Measurements from ENCODE around the gene FKBP1B. TPM values are rescaled to one million over a fixed set of nuclear protein-coding genes. Genes with fewer than 3 reads are reported as not detected.

Gene FKBP1B
- total RNA-seq, 1 experiment from 2014 or later = 2.1 TPM

GRCh38 chr2:24046930-24047702 is 2.4 kb upstream of the FKBP1B start, which contains the start of gene WDCP:
TSS of gene WDCP (minus strand) at chr2:24047391. CDS start at chr2:24039494, 7,897 bp downstream.
- Histone ChIP-seq H3K9ac (ENCODE audit: low read length) (peak within 1 kb of the TSS; percentile 79), H3K9me3 (ENCODE audit: low read length) (no peaks in the 10 kb centered on the region), H2AFZ (ENCODE audit: low read length) (peak within 1 kb of the TSS; percentile 100), H3K79me2 (ENCODE audit: low read length) (peaks cover 33% of the 10 kb centered on the region), H3K27me3 (ENCODE audit: low read length) (no peaks in the 10 kb centered on the region), H3K9me2 (replicated peaks; ENCODE audit: low read length) (no peaks in the 10 kb centered on the region), H3K4me3 (ENCODE audit: low read length) (peak within 1 kb of the TSS; percentile 91), H3K4me1 (ENCODE audit: insufficient read depth, low read length) (peaks cover 11% of the 10 kb centered on the region), H3K27ac (ENCODE audit: low read length) (no peak within 1 kb of the TSS), H3F3A (ENCODE audit: low read length, unreplicated experiment) (no peaks in the 10 kb centered on the region), H3K4me2 (ENCODE audit: low read length) (peak within 1 kb of the TSS; percentile 87), H4K20me1 (ENCODE audit: low read length) (no peaks in the 10 kb centered on the region), H3K36me3 (ENCODE audit: low read depth, low read length) (no peaks in the 10 kb centered on the region)
- ATAC-seq (peak; percentile 99), DNase-seq (peak; percentile 98)
- TF ChIP-seq EZH2 (IDR thresholded peaks at IDR 0.05; ENCODE audit: low read length, unreplicated experiment) (no peak), EZH2phosphoT487 (IDR thresholded peaks at IDR 0.05; ENCODE audit: borderline replicate concordance, low read length) (no peak), CTCF (conservative IDR thresholded peaks at IDR 0.05; ENCODE audit: low read depth, low read length) (no peak)
- TSS peak; percentile 61 for BruUV-seq (replicated peaks)
- intact Hi-C loops (cut with micrococcal nuclease) = loop anchor here (1.0 kb wide), 3 partner anchors 29 to 59 kb away; partner anchors contain the start of gene SF3B6
- CTCF ChIA-PET = interaction anchor here (0.6 kb wide), 1 partner anchor 30 kb away, joined by 3 read pairs; no protein-coding TSS in a partner anchor
- POLR2A ChIA-PET (ENCODE audit: unreplicated experiment) = interaction anchor here (0.6 to 0.8 kb wide), 4 partner anchors 32 to 611 kb away, joined by 3 to 5 read pairs (median 4); partner anchors contain the start of gene ATAD2B

- ChIA-PET POLR2A (ENCODE audit: unreplicated experiment) (interaction anchor here (0.6 to 0.8 kb wide), 3 partner anchors 32 to 611 kb away, joined by 3 to 4 read pairs (median 3); partner anchors contain the start of gene ATAD2B), CTCF (interaction anchor here (0.6 kb wide), 1 partner anchor 29 kb away, joined by 3 read pairs; no protein-coding TSS in a partner anchor)
- BruUV-seq (replicated peaks) = TSS peak; percentile 94
- TF ChIP-seq EZH2phosphoT487 (IDR thresholded peaks at IDR 0.05; ENCODE audit: borderline replicate concordance, low read length) = no peak
- TF ChIP-seq CTCF (conservative IDR thresholded peaks at IDR 0.05; ENCODE audit: low read depth, low read length) = no peak
- no peak for TF ChIP-seq EZH2 (IDR thresholded peaks at IDR 0.05; ENCODE audit: low read length, unreplicated experiment)
- Histone ChIP-seq H3K9me2 (replicated peaks; ENCODE audit: low read length) (no peaks in the 10 kb centered on the region), H3K4me3 (ENCODE audit: low read length) (peak overlapping the region; percentile 91; the same call in 1 of the 2 replicates), H3K4me2 (ENCODE audit: low read length) (peak overlapping the region; percentile 81), H3F3A (ENCODE audit: low read length, unreplicated experiment) (no peaks in the 10 kb centered on the region), H3K4me1 (ENCODE audit: insufficient read depth, low read length) (peaks cover 11% of the 10 kb centered on the region), H2AFZ (ENCODE audit: low read length) (peak overlapping the region; percentile 100), H3K27me3 (ENCODE audit: low read length) (no peaks in the 10 kb centered on the region), H3K79me2 (ENCODE audit: low read length) (peaks cover 33% of the 10 kb centered on the region), H3K9me3 (ENCODE audit: low read length) (no peaks in the 10 kb centered on the region), H3K27ac (ENCODE audit: low read length) (no peak overlapping the region), H3K36me3 (ENCODE audit: low read depth, low read length) (no peaks in the 10 kb centered on the region), H4K20me1 (ENCODE audit: low read length) (no peaks in the 10 kb centered on the region), H3K9ac (ENCODE audit: low read length) (peak overlapping the region; percentile 40; the same call in 1 of the 2 replicates)
- ATAC-seq (peak; percentile 7), DNase-seq (no peak)
- intact Hi-C loops (cut with micrococcal nuclease) = loop anchor here (1.0 kb wide), 3 partner anchors 29 to 59 kb away; partner anchors contain the start of gene SF3B6
Observed at GRCh38 chr2:24047703-24048033, 1.9 kb upstream of the FKBP1B start.

Data from PC-3 (cell line).